ENCODE measurements around the gene PLCXD3.

- TF ChIP-seq MAX (CRISPR knock-in tag; IDR thresholded peaks at IDR 0.05) (no peak), FOXJ3 (CRISPR knock-in tag; IDR thresholded peaks at IDR 0.05; ENCODE audit: borderline replicate concordance) (no peak), CTCF (IDR thresholded peaks at IDR 0.05) (no peak), IRF1 (CRISPR knock-in tag; IDR thresholded peaks at IDR 0.05) (no peak), GABPB1 (CRISPR knock-in tag; IDR thresholded peaks at IDR 0.05) (no peak), NFYB (CRISPR knock-in tag; conservative IDR thresholded peaks at IDR 0.05; ENCODE audit: low read depth) (no peak), MYBL2 (CRISPR knock-in tag; IDR thresholded peaks at IDR 0.05) (no peak), ZBTB43 (CRISPR knock-in tag; IDR thresholded peaks at IDR 0.05) (no peak), STAT6 (CRISPR knock-in tag; conservative IDR thresholded peaks at IDR 0.05; ENCODE audit: low read depth) (no peak), ATF3 (CRISPR knock-in tag; conservative IDR thresholded peaks at IDR 0.05) (no peak), ATF6 (CRISPR knock-in tag; IDR thresholded peaks at IDR 0.05) (no peak), ATF1 (CRISPR knock-in tag; IDR thresholded peaks at IDR 0.05) (no peak), HMGXB4 (CRISPR knock-in tag; IDR thresholded peaks at IDR 0.05) (no peak), FOXP4 (CRISPR knock-in tag; IDR thresholded peaks at IDR 0.05) (no peak)
These were observed 105.6 kb downstream of the PLCXD3 start for GRCh38 chr5:41404757-41405156.

All from WTC11 (cell line).